ENCODE data around the gene INTS6.

DNA sequence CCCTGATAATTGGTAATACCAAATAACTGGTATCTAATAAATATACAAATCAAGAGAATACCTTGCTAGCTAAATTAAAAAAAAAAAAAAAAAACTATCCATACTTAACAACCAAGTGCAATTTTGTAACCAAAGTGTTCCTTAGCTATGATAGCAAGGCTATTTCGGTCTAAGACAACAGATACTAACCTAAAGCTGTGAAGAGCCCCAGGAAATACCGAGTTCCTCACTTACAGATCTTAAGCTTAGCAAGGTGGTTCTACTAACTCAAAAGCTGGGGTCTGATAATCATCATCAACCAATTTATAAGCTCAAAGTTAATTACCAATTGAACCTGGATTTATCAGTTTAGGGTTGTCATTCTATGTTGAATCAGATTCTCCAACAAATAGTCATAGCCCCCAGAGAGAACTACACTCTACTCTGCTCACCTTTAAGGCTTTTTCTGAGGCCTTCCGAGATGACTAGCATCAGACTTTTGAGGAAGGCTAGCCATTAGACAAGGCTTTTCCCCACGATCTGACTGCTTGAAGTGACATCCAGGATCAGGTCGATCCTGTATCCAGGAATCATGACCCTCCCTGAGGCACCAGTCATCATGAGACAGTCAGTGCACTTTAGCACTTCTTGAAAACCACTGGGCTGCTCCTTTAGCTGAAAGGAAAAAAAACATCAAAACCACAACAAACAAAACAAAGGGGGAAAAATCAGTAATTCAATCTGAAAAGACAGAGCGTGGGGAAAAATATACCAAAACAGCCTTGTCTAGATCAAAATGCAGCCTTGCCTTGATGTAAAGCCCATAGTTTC lies 31.9 kb downstream of the INTS6 start:
- TF ChIP-seq, protein P1, sequence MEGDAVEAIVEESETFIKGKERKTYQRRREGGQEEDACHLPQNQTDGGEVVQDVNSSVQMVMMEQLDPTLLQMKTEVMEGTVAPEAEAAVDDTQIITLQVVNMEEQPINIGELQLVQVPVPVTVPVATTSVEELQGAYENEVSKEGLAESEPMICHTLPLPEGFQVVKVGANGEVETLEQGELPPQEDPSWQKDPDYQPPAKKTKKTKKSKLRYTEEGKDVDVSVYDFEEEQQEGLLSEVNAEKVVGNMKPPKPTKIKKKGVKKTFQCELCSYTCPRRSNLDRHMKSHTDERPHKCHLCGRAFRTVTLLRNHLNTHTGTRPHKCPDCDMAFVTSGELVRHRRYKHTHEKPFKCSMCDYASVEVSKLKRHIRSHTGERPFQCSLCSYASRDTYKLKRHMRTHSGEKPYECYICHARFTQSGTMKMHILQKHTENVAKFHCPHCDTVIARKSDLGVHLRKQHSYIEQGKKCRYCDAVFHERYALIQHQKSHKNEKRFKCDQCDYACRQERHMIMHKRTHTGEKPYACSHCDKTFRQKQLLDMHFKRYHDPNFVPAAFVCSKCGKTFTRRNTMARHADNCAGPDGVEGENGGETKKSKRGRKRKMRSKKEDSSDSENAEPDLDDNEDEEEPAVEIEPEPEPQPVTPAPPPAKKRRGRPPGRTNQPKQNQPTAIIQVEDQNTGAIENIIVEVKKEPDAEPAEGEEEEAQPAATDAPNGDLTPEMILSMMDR (IDR thresholded peaks at IDR 0.05) = no peak
- TF ChIP-seq POLR2A (IDR thresholded peaks at IDR 0.05; ENCODE audit: low read depth) (no peak), POLR2AphosphoS5 (IDR thresholded peaks at IDR 0.05) (no peak)

All from esophagus muscularis mucosa (tissue), 3 donors.